ENCODE data around the gene CHST10. TPM values are rescaled to one million over a fixed set of nuclear protein-coding genes. Genes with fewer than 3 reads are reported as not detected.

CHST10 gene
- total and polyA plus RNA-seq, 8 donors, result 2.4 to 67.1 (median 3.5) TPM; not detected in 2

GRCh38 chr2:100429726-100430125, 12.3 kb upstream of the CHST10 start:
- Histone ChIP-seq H3K27ac (no peak overlapping the region), H3K4me3 (no peak overlapping the region), H3K36me3 (no peaks in the 10 kb centered on the region), H3K4me1 (peaks cover 0 to 5% (median 2%) of the 10 kb centered on the region in 4 donors), H3K9me3 (peaks cover 0 to 7% (median 2%) of the 10 kb centered on the region in 4 donors), H3K27me3 (no peaks in the 10 kb centered on the region)
- DNase-seq, result no peak
- intact Hi-C loops (cut with DNase I; ENCODE audit: low total_unique reads), result no loop called here
- no peak for TF ChIP-seq EP300 (IDR thresholded peaks at IDR 0.05)
- TF ChIP-seq CTCF (IDR thresholded peaks at IDR 0.05), result no peak
- no peak for TF ChIP-seq POLR2AphosphoS5 (IDR thresholded peaks at IDR 0.05)
- TF ChIP-seq POLR2A (IDR thresholded peaks at IDR 0.05), result no peak
- 55 to 71% (median 66%) methylated on average over 1 of the region's 1 CpG for WGBS, 5 donors

- intact Hi-C loops (cut with DNase I; ENCODE audit: low total_unique reads), result no loop called here
- DNase-seq, result peak; percentile 73 to 78
- TF ChIP-seq POLR2AphosphoS5 (IDR thresholded peaks at IDR 0.05), result no peak
- TF ChIP-seq CTCF (IDR thresholded peaks at IDR 0.05), result peak in 4 of 7 experiments; percentile 19 to 46 (median 42)
- TF ChIP-seq EP300 (IDR thresholded peaks at IDR 0.05), result no peak
- no peak overlapping the region for H3K4me3 ChIP-seq
- H3K27ac ChIP-seq, result no peak overlapping the region
- H3K36me3 ChIP-seq, result no peaks in the 10 kb centered on the region
- peaks cover 0 to 10% (median 2%) of the 10 kb centered on the region in 4 donors for H3K4me1 ChIP-seq
- H3K9me3 ChIP-seq, result peaks cover 0 to 7% (median 2%) of the 10 kb centered on the region in 4 donors
- 22 to 36% (median 25%) methylated on average over 11 of the region's 11 CpGs for WGBS, 5 donors
- no peaks in the 10 kb centered on the region for H3K27me3 ChIP-seq
Measured at GRCh38 chr2:100427627-100428258, 10.3 kb upstream of the CHST10 start.

- no peak for DNase-seq
- peaks cover 0 to 7% (median 2%) of the 10 kb centered on the region in 4 donors for H3K9me3 ChIP-seq
- WGBS, 5 donors, result 87 to 94% (median 91%) methylated on average over 12 of the region's 12 CpGs
- no peak for TF ChIP-seq CTCF (IDR thresholded peaks at IDR 0.05)
- TF ChIP-seq POLR2AphosphoS5 (IDR thresholded peaks at IDR 0.05), result no peak
- TF ChIP-seq POLR2A (IDR thresholded peaks at IDR 0.05), result no peak
- no peak for TF ChIP-seq EP300 (IDR thresholded peaks at IDR 0.05)
- intact Hi-C loops (cut with DNase I; ENCODE audit: low total_unique reads), result no loop called here
- H3K4me1 ChIP-seq, result peaks cover 0 to 10% (median 2%) of the 10 kb centered on the region in 4 donors
- H3K36me3 ChIP-seq, result no peaks in the 10 kb centered on the region
- H3K27me3 ChIP-seq, result no peaks in the 10 kb centered on the region
- H3K4me3 ChIP-seq, result no peak overlapping the region
- H3K27ac ChIP-seq, result no peak overlapping the region
Measured at GRCh38 chr2:100427111-100427510, 9.6 kb upstream of the CHST10 start.

GRCh38 chr2:100426384-100426720, 8.9 kb upstream of the CHST10 start:
- Histone ChIP-seq H3K4me1 (peaks cover 0 to 10% (median 2%) of the 10 kb centered on the region in 4 donors), H3K9me3 (peaks cover 0 to 7% (median 2%) of the 10 kb centered on the region in 4 donors), H3K27ac (peak overlapping the region in 1 of 5 donors; percentile 24), H3K4me3 (no peak overlapping the region), H3K36me3 (no peaks in the 10 kb centered on the region), H3K27me3 (no peaks in the 10 kb centered on the region)
- intact Hi-C loops (cut with DNase I; ENCODE audit: low total_unique reads), result no loop called here
- no peak for DNase-seq
- TF ChIP-seq CTCF (IDR thresholded peaks at IDR 0.05) (no peak), POLR2A (IDR thresholded peaks at IDR 0.05) (no peak), POLR2AphosphoS5 (IDR thresholded peaks at IDR 0.05) (no peak), EP300 (IDR thresholded peaks at IDR 0.05) (no peak)
- WGBS, 5 donors, result 79 to 89% (median 87%) methylated on average over 18 of the region's 18 CpGs

Measured in stomach (tissue), 9 donors.